Effector memory CD8-positive, alpha-beta T cell (primary cell): Measurements from ENCODE around the gene SYNE2.

Experiments used
- ATAC-seq: fragments of 150-1000 bp; cut with Tn5 transposase; replicated peaks from 2 replicates; pipeline ENCODE4 v1.10.0; 2021; ENCODE audit warnings: mild to moderate bottlenecking, moderate library complexity
- DNase-seq, 3 experiments: peaks; one replicate each; pipeline ENCODE4 v3.0.0; 2021
- H3K27ac Mint-ChIP-seq, 2 donors: one replicate each; pipeline ENCODE4 v1.8.0; 2022; ENCODE audit warnings: mild to moderate bottlenecking in 2 of 2, mixed read lengths in 2 of 2, moderate library complexity in 2 of 2
- H3K27me3 Mint-ChIP-seq, 2 donors: one replicate each; pipeline ENCODE4 v1.8.0; 2022; ENCODE audit warnings: mixed read lengths in 2 of 2
- H3K36me3 Mint-ChIP-seq: one replicate; pipeline ENCODE4 v1.8.0; 2022; ENCODE audit warnings: mild to moderate bottlenecking, moderate library complexity, mixed read lengths; ENCODE audit not compliant: insufficient read depth
- H3K4me1 Mint-ChIP-seq, 2 donors: one replicate each; pipeline ENCODE4 v1.8.0; 2022; ENCODE audit warnings: low read depth in 2 of 2, mixed read lengths in 2 of 2
- H3K4me3 Mint-ChIP-seq, 2 donors: one replicate each; pipeline ENCODE4 v1.8.0; 2022; ENCODE audit warnings: mild to moderate bottlenecking in 2 of 2, mixed read lengths in 2 of 2, moderate library complexity in 2 of 2
- H3K9me3 Mint-ChIP-seq, 2 donors: one replicate each; pipeline ENCODE4 v1.8.0; 2022; ENCODE audit warnings: mixed read lengths in 2 of 2

Gene SYNE2

DNA sequence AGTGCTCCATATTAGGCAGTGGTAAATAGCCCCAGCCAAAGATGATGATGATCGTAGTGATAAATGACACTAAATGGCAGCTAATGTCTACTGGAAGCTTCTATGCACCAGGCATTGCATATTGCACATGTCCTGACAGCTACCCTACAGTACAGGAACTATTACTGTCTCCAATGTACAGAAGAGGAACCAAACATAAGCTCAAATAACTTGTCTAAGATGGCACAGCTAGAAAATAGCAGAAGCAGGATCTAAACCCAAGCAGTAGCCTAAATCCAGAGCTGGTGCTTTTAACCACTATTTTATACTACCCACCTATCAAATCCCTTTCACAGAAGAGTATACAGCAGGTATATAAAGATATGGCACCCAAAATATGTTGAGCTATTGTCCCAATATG lies 412.4 kb downstream of the SYNE2 start:
- no peaks in the 10 kb centered on the region for H3K9me3 Mint-ChIP-seq
- no peaks in the 10 kb centered on the region for H3K36me3 Mint-ChIP-seq
- no peak for ATAC-seq
- no peaks in the 10 kb centered on the region for H3K27me3 Mint-ChIP-seq
- no peak overlapping the region for H3K27ac Mint-ChIP-seq
- no peak for DNase-seq
- peaks cover 10 to 14% of the 10 kb centered on the region in 2 donors for H3K4me1 Mint-ChIP-seq
- no peak overlapping the region for H3K4me3 Mint-ChIP-seq

DNA sequence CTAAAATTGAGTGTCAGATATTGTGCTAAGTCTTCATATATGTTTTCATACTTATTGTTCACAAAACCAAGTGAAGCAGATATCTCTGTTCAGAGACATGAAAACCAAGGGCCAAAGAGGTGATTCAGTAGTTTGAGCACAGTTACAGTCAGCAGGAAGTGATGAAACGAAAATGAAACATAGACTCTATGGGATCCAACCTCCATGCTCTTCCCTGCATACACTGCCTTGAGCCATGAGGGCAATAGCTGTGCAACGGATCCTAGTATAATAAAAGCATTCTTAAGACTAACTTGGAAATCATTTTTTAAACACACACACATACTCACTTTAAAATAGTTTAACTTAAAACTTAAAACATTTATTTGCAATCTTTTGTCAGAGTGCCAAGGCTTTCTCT lies 413.4 kb downstream of the SYNE2 start:
- Mint-ChIP-seq H3K36me3 (no peaks in the 10 kb centered on the region), H3K4me1 (peaks cover 10 to 14% of the 10 kb centered on the region in 2 donors), H3K27me3 (no peaks in the 10 kb centered on the region), H3K4me3 (peak overlapping the region in 1 of 2 donors; percentile 14), H3K9me3 (no peaks in the 10 kb centered on the region), H3K27ac (peak overlapping the region; percentile 4 to 69)
- DNase-seq (no peak), ATAC-seq (peak; percentile 56)

- ATAC-seq (no peak), DNase-seq (no peak)
- Mint-ChIP-seq H3K4me3 (no peak overlapping the region), H3K36me3 (peaks cover 5% of the 10 kb centered on the region), H3K4me1 (peaks cover 4 to 6% of the 10 kb centered on the region in 2 donors), H3K9me3 (no peaks in the 10 kb centered on the region), H3K27me3 (peaks cover 15 to 22% of the 10 kb centered on the region in 2 donors), H3K27ac (no peak overlapping the region)
These were observed 419.2 kb downstream of the SYNE2 start for GRCh38 chr14:64272019-64272418.
